ENCODE measurements around the gene PLBD2. TPM values are rescaled to one million over a fixed set of nuclear protein-coding genes. Genes with fewer than 3 reads are reported as not detected.

PLBD2 gene
- 10 to 100 TPM; 16.4 to 23.1 (median 19.9) TPM for polyA plus RNA-seq (ENCODE audit: insufficient read depth in 1 of 5, insufficient read length in 5 of 5, low replicate concordance in 1 of 5)
- long read RNA-seq, donor 1, full-length matches to known transcripts, result 3 of 10 reads
- long read RNA-seq, donor 1, partial matches to known transcripts, result 7 of 10 reads
- long read RNA-seq, donor 1, other reads (novel, unspliced or antisense), result 0 of 10 reads
- long read RNA-seq, donor 2, full-length matches to known transcripts, result 2 of 2 reads
- long read RNA-seq, donor 2, partial matches to known transcripts, result 0 of 2 reads
- long read RNA-seq, donor 2, other reads (novel, unspliced or antisense), result 0 of 2 reads
- long read RNA-seq, donor 3, full-length matches to known transcripts, result 2 of 2 reads
- long read RNA-seq, donor 3, partial matches to known transcripts, result 0 of 2 reads
- long read RNA-seq, donor 3, other reads (novel, unspliced or antisense), result 0 of 2 reads
- long read RNA-seq, donor 4, full-length matches to known transcripts, result 1 of 1 reads
- long read RNA-seq, donor 4, partial matches to known transcripts, result 0 of 1 reads
- long read RNA-seq, donor 4, other reads (novel, unspliced or antisense), result 0 of 1 reads
- long read RNA-seq, donor 5, result 0 reads
- long read RNA-seq, donor 6, full-length matches to known transcripts, result 5 of 5 reads
- long read RNA-seq, donor 6, partial matches to known transcripts, result 0 of 5 reads
- long read RNA-seq, donor 6, other reads (novel, unspliced or antisense), result 0 of 5 reads
- long read RNA-seq, donor 7, full-length matches to known transcripts, result 6 of 6 reads
- long read RNA-seq, donor 7, partial matches to known transcripts, result 0 of 6 reads
- long read RNA-seq, donor 7, other reads (novel, unspliced or antisense), result 0 of 6 reads
- long read RNA-seq, donor 8, result 0 reads

GRCh38 chr12:113358381-113359132 is at the start of gene PLBD2:
Gene PLBD2, plus strand, starts transcription at chr12:113358587. Its CDS starts 14 bp downstream, at chr12:113358601.
- peak; percentile 92 to 94 for DNase-seq

- no peak for DNase-seq
Observed at GRCh38 chr12:113310489-113310888, 47.9 kb upstream of the PLBD2 start.

GRCh38 chr12:113314121-113314529 is 44.3 kb upstream of the PLBD2 start:
- DNase-seq, result no peak

GRCh38 chr12:113315358-113315757 is 43.0 kb upstream of the PLBD2 start:
- DNase-seq, result no peak

GRCh38 chr12:113316155-113316554 is 42.2 kb upstream of the PLBD2 start:
- DNase-seq, result no peak

- no peak for DNase-seq
Observed at GRCh38 chr12:113317122-113317521, 41.3 kb upstream of the PLBD2 start.

GRCh38 chr12:113318046-113318656 is 40.2 kb upstream of the PLBD2 start:
- no peak for DNase-seq

GRCh38 chr12:113318900-113319628 is 39.3 kb upstream of the PLBD2 start:
- no peak for DNase-seq

GRCh38 chr12:113320401-113320800 is 38.0 kb upstream of the PLBD2 start:
- no peak for DNase-seq

- DNase-seq, result no peak
Observed at GRCh38 chr12:113322343-113322742, 36.0 kb upstream of the PLBD2 start.

GRCh38 chr12:113325916-113326315 is 32.5 kb upstream of the PLBD2 start:
- peak; percentile 50 to 57 for DNase-seq

GRCh38 chr12:113326775-113327395 is 31.5 kb upstream of the PLBD2 start:
- DNase-seq, result no peak

- no peak for DNase-seq
Observed at GRCh38 chr12:113328368-113328889, 30.0 kb upstream of the PLBD2 start.

GRCh38 chr12:113329022-113329790 is 29.2 kb upstream of the PLBD2 start:
- DNase-seq, result no peak

- no peak for DNase-seq
Observed at GRCh38 chr12:113329791-113330417, 28.5 kb upstream of the PLBD2 start.

GRCh38 chr12:113330505-113330904 is 27.9 kb upstream of the PLBD2 start:
- DNase-seq, result no peak

- no peak for DNase-seq
Observed at GRCh38 chr12:113332688-113333417, 25.5 kb upstream of the PLBD2 start.

GRCh38 chr12:113333418-113333750 is 25.0 kb upstream of the PLBD2 start:
- no peak for DNase-seq
